HG03095 (cell line): Measurements from ENCODE around the gene NGEF.

ENCODE experiments used
- ATAC-seq: cut with Tn5 transposase; IDR thresholded peaks from one replicate; pipeline ENCODE4 v1.9.1; 2021; ENCODE audit warnings: moderate library complexity; ENCODE audit not compliant: unreplicated experiment

NGEF gene

GRCh38 chr2:232887171-232887850 lies 125.7 kb downstream of the NGEF start:
- no peak for ATAC-seq

- no peak for ATAC-seq
Measured at GRCh38 chr2:232886632-232887031, 126.4 kb downstream of the NGEF start.

GRCh38 chr2:232886176-232886575 lies 126.9 kb downstream of the NGEF start:
- no peak for ATAC-seq

GRCh38 chr2:232885264-232885961 lies 127.6 kb downstream of the NGEF start:
- no peak for ATAC-seq

- no peak for ATAC-seq
Measured at GRCh38 chr2:232884549-232885263, 128.3 kb downstream of the NGEF start.

- ATAC-seq = no peak
Measured at GRCh38 chr2:232884001-232884421, 129.0 kb downstream of the NGEF start.

GRCh38 chr2:232883116-232883721 lies 129.8 kb downstream of the NGEF start:
- ATAC-seq = no peak

- ATAC-seq = no peak
Measured at GRCh38 chr2:232882505-232883115, 130.4 kb downstream of the NGEF start.

- no peak for ATAC-seq
Measured at GRCh38 chr2:232882085-232882484, 131.0 kb downstream of the NGEF start.

GRCh38 chr2:232880764-232881351 lies 132.2 kb downstream of the NGEF start:
- ATAC-seq = no peak

GRCh38 chr2:232879618-232880494 lies 133.2 kb downstream of the NGEF start:
- ATAC-seq = no peak

GRCh38 chr2:232878855-232879617 lies 134.0 kb downstream of the NGEF start:
- ATAC-seq = no peak

- ATAC-seq = no peak
Measured at GRCh38 chr2:232877940-232878511, 135.0 kb downstream of the NGEF start.

- ATAC-seq = no peak
Measured at GRCh38 chr2:232876978-232877441, 136.0 kb downstream of the NGEF start.

GRCh38 chr2:232876161-232876977 lies 136.7 kb downstream of the NGEF start:
- ATAC-seq = no peak

GRCh38 chr2:232875256-232876121 lies 137.6 kb downstream of the NGEF start:
- no peak for ATAC-seq
